NCI-H1694 (cell line): ENCODE measurements around the gene UVRAG.
"Not testable (repeated sequence)": the region's sequence is repeated elsewhere in the genome, so short reads cannot be mapped to it uniquely, and the experiment has no call there.

Source experiments
- DNase-seq: peaks from one replicate; lab custom pipeline; 2025; lab: John Stamatoyannopoulos, UW

The UVRAG gene

GRCh38 chr11:75879737-75880136, 64.7 kb downstream of the UVRAG start:
- DNase-seq = no peak

- not testable (repeated sequence) for DNase-seq
Observed at GRCh38 chr11:75880343-75880742, 65.3 kb downstream of the UVRAG start.

GRCh38 chr11:75884321-75884720, 69.3 kb downstream of the UVRAG start:
- DNase-seq = no peak

GRCh38 chr11:75888416-75888815, 73.4 kb downstream of the UVRAG start:
- no peak for DNase-seq

GRCh38 chr11:75891947-75892739, 77.1 kb downstream of the UVRAG start:
- DNase-seq = no peak

- no peak for DNase-seq
Observed at GRCh38 chr11:75893251-75893650, 78.2 kb downstream of the UVRAG start.

- no peak for DNase-seq
Observed at GRCh38 chr11:75894036-75894585, 79.1 kb downstream of the UVRAG start.

DNA sequence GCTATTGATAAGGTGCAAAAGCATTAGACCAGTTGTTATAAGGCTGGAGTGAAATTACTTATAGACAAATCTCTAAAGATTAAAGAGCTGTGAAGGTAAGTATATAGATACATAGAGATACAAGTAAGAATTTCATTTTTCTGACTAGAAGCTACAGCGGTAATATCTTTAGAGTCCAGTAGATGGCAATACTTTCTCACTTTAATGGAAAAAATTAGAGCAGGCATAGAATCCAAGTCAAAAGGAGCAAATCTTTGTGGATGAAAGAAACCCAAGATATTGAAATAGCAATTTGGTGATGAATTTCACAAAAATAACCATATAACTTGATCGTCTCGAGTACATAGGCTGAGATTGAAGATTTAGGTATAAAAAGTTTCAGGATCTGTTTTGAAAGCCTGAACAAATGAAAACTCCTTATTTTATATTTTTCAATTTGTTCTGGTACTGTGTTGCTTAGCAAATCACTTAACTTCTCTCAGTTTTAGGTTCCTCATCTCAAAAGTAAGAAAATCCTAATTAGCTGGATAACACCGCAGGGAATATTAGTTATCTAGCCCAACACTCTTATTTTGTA, 81.9 kb downstream of the UVRAG start:
- DNase-seq = peak; percentile 41

DNA sequence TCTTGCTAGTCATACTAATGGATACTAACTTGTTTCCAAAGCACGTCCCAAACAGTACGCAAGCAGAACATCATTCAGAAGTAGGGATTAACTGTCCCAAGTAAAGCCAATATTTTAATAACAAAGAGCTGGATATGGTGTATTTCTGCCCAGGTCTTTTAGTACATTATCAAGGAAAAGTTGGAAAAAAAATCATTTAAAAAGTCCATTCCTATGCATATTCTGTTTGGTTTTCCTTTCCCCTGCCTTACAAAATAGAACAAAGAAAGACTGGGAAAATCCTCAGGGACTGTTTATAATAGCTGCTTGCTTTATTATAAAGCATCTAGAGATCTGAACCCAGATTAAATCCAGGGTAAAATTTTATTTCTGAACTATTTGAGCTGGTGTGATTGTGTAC, 83.9 kb downstream of the UVRAG start:
- no peak for DNase-seq

DNA sequence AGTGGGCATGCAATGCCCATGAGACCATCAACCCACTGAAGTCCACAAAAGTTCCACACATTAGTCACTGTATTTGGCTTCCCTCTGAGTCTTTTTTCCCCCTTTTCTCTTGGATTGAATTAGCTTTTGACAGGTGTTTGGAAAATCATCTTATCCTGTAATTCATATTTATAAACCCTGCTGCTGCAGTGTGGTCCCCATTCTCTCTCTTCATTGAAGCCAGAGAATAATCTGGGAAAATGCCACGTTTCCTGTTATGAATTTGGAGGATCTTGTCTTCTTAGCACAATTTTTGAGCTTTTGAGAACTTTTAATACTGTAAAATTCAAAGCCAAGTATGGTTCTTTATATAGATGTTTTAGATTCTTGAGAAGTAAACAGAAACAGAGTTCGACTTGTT, 84.8 kb downstream of the UVRAG start:
- DNase-seq = no peak

DNA sequence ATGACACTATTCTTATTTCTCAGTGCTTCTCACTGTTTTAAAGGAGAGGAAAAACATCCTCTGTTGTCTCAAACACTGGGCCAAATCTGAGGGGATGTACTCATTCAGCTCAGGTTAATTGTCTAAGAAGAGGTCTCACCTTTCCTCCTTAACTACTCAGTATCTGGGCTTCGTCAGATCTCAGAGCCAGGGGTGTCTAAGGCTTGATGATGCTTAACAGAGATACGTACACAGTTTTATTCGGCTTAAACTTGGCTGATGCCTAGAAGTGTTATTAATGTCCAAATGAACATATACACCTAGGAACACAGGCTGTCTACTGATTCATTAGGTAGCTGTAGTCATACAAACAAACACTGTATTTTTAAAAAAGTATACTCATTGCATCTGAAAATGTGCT, 85.8 kb downstream of the UVRAG start:
- DNase-seq = no peak

GRCh38 chr11:75902631-75903030, 87.6 kb downstream of the UVRAG start:
- DNase-seq = no peak

GRCh38 chr11:75903276-75903675, 88.3 kb downstream of the UVRAG start:
- no peak for DNase-seq

GRCh38 chr11:75905434-75905833, 90.4 kb downstream of the UVRAG start:
- no peak for DNase-seq

DNA sequence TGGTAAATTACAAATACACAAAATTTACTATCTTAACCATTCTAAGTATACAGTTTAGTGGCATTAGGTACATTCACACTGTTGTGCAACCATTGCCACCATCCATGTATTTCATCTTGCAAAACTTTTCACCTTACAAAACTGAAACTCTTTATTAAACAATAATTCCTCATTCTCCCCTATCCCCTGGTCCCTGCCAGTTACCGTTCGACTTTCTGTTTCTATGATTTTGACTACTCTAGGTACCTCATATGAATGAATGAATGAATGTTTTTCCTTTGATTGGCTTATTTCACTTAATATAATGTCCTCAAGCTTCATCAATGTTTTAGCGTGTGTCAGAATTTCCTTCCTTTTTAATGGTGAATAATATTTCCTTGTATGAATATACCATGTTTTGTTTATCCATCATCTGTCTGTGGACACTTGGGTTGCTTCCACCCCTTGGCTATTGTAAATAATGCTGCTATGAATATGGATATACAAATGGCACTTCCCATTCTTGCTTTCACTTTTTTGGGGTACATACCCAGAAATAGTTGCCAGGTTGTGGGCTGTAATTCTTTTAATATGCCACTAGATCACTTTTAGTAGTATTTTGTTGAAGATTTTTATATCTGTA, 93.0 kb downstream of the UVRAG start:
- DNase-seq = no peak

DNA sequence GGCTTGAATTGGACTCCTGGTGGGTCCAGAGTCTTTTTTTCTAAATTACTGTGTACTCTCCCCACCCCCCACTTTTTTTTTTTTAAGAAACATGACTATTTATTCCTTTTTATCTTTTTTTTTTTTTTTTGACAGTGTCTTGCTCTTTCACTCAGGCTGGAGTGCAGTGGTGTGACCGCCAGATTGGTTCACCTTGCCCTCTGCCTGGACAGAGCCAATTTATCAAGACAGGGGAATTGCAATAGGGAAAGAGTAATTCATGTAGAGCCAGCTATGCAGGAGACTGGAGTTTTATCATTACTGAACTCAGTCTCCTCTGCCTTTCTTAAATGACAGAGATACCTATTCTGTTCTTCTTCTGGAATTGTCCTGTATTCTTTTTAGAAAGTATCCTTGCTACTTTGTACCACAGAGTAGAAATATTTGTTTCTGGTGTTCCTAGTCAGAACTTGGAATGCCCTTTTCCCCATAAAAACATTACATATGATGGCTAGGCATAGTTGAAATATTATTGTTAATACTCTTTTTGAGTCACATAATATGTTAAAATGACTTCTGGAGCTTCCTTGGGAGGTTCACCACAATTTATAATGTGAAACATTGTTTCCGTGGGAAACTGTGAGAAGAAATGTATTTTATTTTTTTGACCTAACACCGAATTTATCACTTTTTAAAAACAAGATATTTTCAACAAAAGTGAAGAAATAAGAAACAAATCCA, 95.6 kb downstream of the UVRAG start:
- no peak for DNase-seq

DNA sequence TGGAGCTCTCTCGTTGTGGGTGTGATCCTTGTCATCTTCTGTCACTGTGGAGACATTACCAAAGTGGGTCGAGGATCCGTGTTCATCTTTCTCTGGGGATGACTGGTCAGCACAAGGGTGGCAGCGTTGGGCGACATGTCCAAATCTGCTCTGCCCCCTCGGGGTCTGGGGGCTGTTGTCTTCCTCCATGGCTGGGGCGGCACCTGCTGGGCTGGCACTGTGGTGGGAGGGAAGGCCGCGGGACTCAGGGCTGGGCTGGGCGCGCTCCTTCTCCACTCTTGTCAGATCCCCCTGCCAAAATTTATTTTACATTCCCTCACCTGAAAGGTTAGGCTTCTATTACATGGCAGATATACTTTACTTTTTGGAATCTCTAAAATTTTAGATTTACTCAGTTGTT, 96.4 kb downstream of the UVRAG start:
- no peak for DNase-seq

GRCh38 chr11:75913984-75914383, 99.0 kb downstream of the UVRAG start:
- no peak for DNase-seq

DNA sequence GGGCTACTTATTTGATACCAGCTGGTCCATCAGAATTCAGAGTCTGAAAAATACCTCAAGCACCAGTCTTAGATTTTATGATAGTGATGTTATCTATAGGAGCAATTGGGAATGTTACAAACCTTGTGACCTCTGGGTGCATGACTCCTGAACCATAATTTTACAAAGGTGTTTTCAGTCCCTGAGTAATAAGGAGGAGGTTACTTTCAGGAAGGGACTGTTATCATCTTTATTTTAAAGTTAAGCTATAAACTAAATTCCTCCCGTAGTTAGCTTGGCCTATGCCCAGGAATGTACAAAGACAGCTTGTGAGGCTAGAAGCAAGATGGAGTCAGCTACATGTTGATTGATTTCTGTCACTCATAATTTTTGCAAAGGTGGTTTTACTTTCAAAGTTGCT, 101.9 kb downstream of the UVRAG start:
- DNase-seq = no peak

- DNase-seq = no peak
Observed at GRCh38 chr11:75918331-75918730, 103.3 kb downstream of the UVRAG start.

DNA sequence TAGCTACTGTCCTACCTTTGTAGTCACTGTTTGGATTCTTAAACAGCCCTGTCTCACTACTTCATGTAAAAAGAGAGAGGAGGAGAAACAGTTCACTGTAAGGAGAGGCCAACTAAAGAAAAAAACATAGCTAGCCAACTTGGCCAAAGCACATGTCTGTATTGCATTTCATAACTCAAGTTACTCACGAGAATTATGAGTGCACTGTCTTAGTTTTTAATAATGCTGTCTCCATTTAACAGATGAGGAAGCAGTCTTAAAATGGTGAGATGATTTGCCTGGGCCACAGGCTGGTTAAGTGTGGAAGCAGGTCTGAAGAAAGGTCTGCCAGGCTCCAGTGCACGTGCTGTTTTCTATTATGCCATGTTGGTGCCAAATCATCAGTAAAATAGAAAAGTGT, 104.5 kb downstream of the UVRAG start:
- DNase-seq = no peak

DNA sequence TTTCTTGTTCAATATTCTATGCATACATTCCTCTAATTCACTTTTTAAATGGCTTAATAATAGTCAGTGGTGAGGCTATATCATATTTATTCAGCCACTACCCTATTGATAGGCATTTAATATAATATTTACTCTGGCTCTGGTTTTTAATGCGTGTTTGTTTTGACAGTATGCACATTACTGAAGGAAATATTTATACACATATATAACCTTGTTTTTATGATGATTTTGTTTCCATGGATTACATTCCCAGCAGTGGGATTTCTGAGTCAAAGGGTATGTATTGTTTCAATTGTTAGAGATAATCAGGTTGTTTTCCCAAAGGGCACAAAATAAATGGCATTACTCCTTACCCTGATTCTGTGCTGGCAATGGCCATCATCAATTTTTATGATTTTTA, 105.8 kb downstream of the UVRAG start:
- DNase-seq = no peak

DNA sequence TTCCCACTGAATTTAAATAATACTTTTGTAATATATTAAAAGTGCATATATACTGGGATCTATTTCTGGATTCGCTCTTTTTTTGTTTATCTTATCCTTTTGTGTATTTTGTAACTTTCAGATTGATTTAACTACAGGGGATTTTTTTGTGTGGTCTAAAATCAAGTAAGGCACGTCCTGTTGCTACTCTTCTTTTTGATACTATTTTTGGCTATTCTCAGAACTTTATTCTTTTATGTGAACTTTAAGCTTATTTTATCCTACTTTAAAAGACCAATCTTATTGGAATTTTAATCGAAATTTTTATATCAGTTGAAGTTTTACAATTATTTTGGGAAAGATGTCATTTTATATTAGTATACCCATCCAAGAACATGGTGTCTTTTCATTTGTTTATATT, 106.8 kb downstream of the UVRAG start:
- DNase-seq = no peak
